H7 (cell line): ENCODE data around the gene TLR10. TPM values are rescaled to one million over a fixed set of nuclear protein-coding genes. Genes with fewer than 3 reads are reported as not detected.
A peak's percentile ranks its signal among the peaks of the same experiment; 100 is the strongest.
"Not testable (repeated sequence)": the region's sequence is repeated elsewhere in the genome, so short reads cannot be mapped to it uniquely, and the experiment has no call there.

Source experiments
- DNase-seq: peaks from one replicate; pipeline ENCODE4 v3.0.0; 2012
- H3K27me3 ChIP-seq: 2 replicates; pipeline ENCODE4 v1.6.0; 2011; ENCODE audit warnings: mild to moderate bottlenecking, low read length; ENCODE audit not compliant: control insufficient read depth, insufficient read depth
- H3K36me3 ChIP-seq: replicated peaks from 2 replicates; pipeline ENCODE4 v1.5.1; 2011; ENCODE audit warnings: low read length; ENCODE audit not compliant: control insufficient read depth, insufficient read depth
- H3K4me3 ChIP-seq: 2 replicates; pipeline ENCODE4 v1.5.1; 2011; ENCODE audit warnings: low read depth, mild to moderate bottlenecking, control low read depth, low read length, moderate library complexity; ENCODE audit not compliant: insufficient read depth
- total RNA-seq: library from RNA; depleted of rRNA; stranded (reverse); fragments of >200 nt; shearing (Covaris generic); gene quantifications from 2 replicates; pipeline ENCODE4 v1.2.3, GENCODE V29; 2014; rRNA removed

The TLR10 gene
- total RNA-seq, result not detected in 2 replicates

GRCh38 chr4:38782452-38783108 lies at the start of gene TLR10:
TSS of gene TLR10 (minus strand) at chr4:38782990. CDS start at chr4:38775590, 7,400 bp downstream.
- no peak within 1 kb of the TSS for H3K4me3 ChIP-seq
- H3K27me3 ChIP-seq, result no peaks in the 10 kb centered on the region
- H3K36me3 ChIP-seq, result no peaks in the 10 kb centered on the region
- peak; percentile 17 for DNase-seq

- H3K27me3 ChIP-seq, result no peaks in the 10 kb centered on the region
- no peak for DNase-seq
- H3K4me3 ChIP-seq, result no peak overlapping the region
- no peaks in the 10 kb centered on the region for H3K36me3 ChIP-seq
Measured at GRCh38 chr4:38832206-38832605, 49.4 kb upstream of the TLR10 start.

DNA sequence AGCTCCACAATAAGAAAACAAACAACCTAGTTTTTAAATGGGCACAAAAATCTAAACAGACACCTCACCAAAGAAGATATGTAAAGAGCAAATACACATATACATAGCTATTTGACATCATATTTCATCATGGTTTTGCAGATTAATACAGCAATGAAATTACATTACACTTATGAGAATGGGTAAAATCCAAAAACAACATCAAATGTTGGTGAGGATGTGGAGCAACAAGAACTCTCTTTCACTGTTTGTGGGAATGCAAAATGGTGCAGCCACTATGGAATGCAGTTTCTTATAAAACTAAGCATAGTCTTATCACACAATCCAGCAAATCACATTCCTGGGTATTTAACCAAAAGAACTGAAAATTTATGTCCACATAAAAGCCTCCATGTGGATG lies 48.9 kb upstream of the TLR10 start:
- no peak for DNase-seq
- Histone ChIP-seq H3K27me3 (no peaks in the 10 kb centered on the region), H3K36me3 (no peaks in the 10 kb centered on the region), H3K4me3 (no peak overlapping the region)

- Histone ChIP-seq H3K27me3 (no peaks in the 10 kb centered on the region), H3K36me3 (no peaks in the 10 kb centered on the region), H3K4me3 (no peak overlapping the region)
- DNase-seq, result no peak
Measured at GRCh38 chr4:38829237-38829636, 46.4 kb upstream of the TLR10 start.

DNA sequence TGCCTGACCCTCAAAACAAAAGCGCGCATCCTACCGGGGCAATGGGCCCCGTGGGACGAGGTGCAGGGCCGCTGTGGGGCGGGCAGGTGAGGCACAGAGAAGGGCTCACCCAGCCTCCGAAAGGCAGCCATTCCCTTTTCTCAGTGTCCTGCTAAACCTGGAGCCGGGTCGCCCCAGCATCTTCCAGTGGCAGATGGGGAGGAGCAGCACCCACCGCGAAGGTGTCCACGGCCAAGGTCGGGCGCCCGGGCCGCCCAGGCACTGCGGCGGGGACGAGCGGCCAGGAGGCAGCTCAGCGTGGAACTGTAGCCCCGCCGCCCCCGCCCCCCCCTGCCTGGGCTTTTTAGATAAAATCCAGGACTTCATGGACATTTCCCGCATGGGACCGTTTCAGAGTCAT lies 41.0 kb upstream of the TLR10 start:
- no peaks in the 10 kb centered on the region for H3K27me3 ChIP-seq
- H3K4me3 ChIP-seq, result no peak overlapping the region
- no peaks in the 10 kb centered on the region for H3K36me3 ChIP-seq
- no peak for DNase-seq

DNA sequence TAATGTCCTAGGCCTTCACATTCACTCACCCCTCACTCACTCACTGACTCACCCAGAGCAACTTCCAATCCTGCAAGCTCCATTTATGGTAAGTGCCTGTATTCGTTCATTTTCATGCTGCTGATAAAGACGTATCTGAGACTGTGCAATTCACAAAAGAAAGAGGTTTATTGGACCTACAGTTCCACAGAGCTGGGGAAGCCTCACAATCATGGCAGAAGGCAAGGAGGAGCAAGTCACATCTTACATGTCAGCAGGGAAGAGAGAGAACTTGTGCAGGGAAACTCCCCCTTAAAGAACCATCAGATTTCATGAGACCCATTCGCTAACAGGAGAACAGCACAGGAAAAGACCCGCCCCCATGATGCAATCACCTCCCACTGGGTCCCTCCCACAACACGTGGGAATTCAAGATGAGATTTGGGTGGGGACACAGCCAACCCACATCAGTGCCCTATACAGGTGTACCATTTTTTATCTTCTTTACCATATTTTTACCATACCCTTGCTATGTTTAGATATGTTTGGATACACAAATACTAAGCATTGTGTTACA lies 40.0 kb upstream of the TLR10 start:
- Histone ChIP-seq H3K27me3 (no peaks in the 10 kb centered on the region), H3K36me3 (no peaks in the 10 kb centered on the region), H3K4me3 (no peak overlapping the region)
- DNase-seq, result no peak

GRCh38 chr4:38821739-38822138 lies 38.9 kb upstream of the TLR10 start:
- Histone ChIP-seq H3K27me3 (no peaks in the 10 kb centered on the region), H3K36me3 (no peaks in the 10 kb centered on the region), H3K4me3 (no peak overlapping the region)
- DNase-seq, result no peak

DNA sequence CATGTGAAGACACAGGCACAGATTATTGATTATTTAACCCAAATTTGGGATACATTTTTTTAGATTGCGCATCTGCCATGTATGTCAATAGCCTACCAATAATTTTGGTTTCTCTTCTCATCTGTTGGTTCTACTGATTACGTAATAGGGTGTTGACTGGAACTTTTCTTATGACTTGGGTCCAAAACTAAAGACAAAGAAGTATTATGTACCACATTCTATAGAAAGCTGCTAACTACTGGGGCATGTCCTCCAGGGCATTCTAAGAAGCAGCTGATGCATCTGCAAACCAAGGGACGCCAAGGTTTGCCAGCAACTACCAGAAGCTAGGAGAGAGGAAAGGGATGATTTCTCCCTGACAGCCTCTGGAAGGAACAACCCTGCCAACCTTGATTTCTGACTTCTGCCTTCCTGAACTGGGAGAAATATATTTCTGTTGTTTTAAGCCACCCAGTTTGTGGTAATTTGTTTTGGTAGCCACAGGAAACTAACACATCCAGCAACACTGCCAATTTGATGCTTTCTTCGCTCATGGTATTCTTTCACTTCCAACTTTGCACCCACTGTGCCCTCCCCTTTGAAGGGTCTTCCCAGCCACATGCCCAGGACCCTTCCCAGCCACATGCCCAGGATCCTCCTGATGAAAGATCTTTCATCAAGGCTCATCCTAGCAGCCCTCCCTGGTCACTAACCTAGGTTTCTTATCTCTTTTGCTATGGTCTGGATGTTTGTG lies 37.7 kb upstream of the TLR10 start:
- Histone ChIP-seq H3K4me3 (no peak overlapping the region), H3K36me3 (no peaks in the 10 kb centered on the region), H3K27me3 (no peaks in the 10 kb centered on the region)
- no peak for DNase-seq

DNA sequence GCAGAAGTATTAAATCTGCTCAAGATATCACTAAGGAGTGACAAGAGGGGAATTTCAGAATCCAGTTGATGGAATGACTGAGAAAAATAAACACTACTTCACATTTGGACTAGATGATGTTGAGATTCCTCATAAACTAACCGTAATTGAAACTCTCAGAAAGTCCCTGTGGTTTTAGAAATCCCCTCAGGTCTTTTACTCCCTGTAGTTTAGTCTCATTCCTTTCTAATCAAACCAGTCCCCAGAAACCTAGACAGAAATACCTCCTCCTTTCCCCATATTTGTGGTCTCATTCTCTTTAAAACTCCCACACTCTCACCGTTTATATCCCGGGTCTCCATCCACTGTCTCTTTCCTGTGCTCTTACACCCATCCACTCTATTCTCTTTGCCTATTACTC lies 36.8 kb upstream of the TLR10 start:
- H3K27me3 ChIP-seq, result no peaks in the 10 kb centered on the region
- no peaks in the 10 kb centered on the region for H3K36me3 ChIP-seq
- H3K4me3 ChIP-seq, result no peak overlapping the region
- DNase-seq, result no peak

- H3K27me3 ChIP-seq, result no peaks in the 10 kb centered on the region
- H3K36me3 ChIP-seq, result no peaks in the 10 kb centered on the region
- H3K4me3 ChIP-seq, result no peak overlapping the region
- DNase-seq, result no peak
Measured at GRCh38 chr4:38818441-38818976, 35.7 kb upstream of the TLR10 start.

DNA sequence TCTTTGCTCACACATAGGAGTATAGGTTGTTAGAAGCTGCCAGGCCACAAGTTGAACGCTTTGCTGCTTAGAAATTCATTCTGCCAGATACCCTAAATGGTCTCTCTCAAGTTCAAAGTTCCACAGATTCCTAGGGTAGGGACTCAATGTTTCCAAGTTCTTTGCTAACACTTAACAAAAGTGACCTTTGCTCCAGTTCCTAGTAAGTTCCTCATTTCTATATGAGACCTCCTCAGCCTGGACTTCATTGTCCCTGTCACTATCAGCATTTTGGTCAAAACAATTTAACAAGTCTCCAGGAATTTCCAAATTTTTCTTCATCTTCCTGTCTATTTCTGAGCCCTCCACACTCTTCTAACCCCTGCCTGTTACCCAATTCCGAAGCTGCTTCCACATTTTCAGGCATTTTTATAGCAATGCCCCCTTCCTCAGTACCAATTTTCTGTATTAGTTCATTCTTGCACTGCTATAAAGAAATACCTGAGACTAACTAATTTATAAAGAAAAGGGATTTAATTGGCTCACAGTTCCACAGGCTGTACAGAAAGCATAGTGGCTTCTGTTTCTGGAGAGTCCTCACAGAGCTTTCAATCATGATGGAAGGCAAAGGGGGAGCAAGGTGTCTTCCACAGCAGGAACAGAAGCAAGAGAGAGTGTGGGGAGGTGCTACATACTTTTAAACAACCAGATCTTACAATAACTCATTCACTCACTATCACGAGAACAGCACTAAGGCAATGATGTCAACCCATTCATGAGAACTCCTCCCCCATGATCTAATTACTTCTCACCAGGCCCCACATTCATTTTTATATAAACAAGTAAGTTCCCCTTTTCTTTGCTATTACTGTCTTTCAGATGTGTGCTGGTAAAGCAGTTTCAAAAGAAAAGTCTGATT lies 33.3 kb upstream of the TLR10 start:
- Histone ChIP-seq H3K27me3 (no peaks in the 10 kb centered on the region), H3K4me3 (no peak overlapping the region), H3K36me3 (no peaks in the 10 kb centered on the region)
- DNase-seq, result no peak

DNA sequence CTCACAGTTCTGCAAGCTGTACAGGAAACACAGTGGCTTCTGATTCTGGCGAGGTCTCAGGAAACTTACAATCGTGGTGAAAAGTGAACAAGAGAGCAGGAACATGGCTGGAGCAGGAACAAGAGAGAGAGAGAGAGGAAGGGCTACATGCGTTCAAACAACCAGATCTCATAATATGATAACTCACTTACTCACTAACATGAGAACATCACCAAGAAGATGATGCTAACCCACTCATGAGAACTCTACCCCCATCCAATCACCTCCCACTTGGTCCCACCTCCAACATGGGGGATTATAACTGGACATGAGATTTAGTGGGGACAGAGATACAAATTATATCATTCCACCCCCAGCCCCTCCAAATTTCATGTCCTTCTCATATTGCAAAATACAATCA lies 31.6 kb upstream of the TLR10 start:
- H3K36me3 ChIP-seq, result no peaks in the 10 kb centered on the region
- H3K27me3 ChIP-seq, result no peaks in the 10 kb centered on the region
- no peak overlapping the region for H3K4me3 ChIP-seq
- no peak for DNase-seq

DNA sequence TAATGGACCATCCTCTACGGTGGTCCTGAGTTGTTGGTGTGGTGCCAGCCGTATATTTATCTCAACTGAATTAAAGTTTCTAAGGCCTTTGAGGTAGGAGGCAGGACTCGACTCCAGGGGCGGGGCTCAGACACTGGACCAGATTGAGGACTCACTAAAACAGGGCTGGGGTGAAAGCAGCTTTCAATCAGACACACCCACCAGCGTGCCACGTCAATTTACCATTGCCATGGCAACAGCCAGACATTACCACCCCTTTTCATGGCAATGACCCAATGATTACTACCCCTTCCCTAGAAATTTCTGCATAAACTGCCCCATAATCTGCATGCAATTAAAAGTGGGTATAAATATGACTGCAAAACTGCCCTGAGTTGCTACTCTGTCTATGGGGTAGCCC lies 28.5 kb upstream of the TLR10 start:
- H3K36me3 ChIP-seq, result no peaks in the 10 kb centered on the region
- no peak overlapping the region for H3K4me3 ChIP-seq
- no peak for DNase-seq
- no peaks in the 10 kb centered on the region for H3K27me3 ChIP-seq

DNA sequence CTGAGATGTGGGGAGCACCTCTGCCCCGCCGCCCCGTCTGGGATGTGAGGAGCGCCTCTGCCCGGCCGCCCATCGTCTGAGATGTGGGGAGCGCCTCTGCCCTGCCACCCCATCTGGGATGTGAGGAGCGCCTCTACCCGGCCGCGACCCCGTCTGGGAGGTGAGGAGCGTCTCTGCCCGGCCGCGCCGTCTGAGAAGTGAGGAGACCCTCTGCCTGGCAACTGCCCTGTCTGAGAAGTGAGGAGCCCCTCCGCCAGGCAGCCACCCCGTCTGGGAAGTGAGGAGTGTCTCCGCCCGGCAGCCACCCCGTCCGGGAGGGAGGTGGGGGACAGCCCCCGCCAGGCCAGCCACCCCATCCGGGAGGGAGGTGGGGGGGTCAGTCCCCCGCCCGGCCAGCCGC lies 24.7 kb upstream of the TLR10 start:
- DNase-seq, H3K27me3 ChIP-seq, H3K36me3 ChIP-seq, H3K4me3 ChIP-seq: not testable (repeated sequence)
